HG03432 (cell line): ENCODE data around the gene TDRD12.

Source experiments
- ATAC-seq: cut with Tn5 transposase; IDR thresholded peaks from one replicate; pipeline ENCODE4 v1.9.1; 2021; ENCODE audit warnings: mild to moderate bottlenecking, moderate library complexity; ENCODE audit not compliant: unreplicated experiment

TDRD12 gene

GRCh38 chr19:32719611-32720059 lies at the start of gene TDRD12:
TDRD12 (plus strand) TSS chr19:32719767; CDS start chr19:32720073, 306 bp downstream.
- no peak for ATAC-seq

- no peak for ATAC-seq
These were observed 47.5 kb upstream of the TDRD12 start for GRCh38 chr19:32671883-32672593.

- ATAC-seq, result no peak
These were observed 46.7 kb upstream of the TDRD12 start for GRCh38 chr19:32672841-32673240.

- no peak for ATAC-seq
These were observed 46.0 kb upstream of the TDRD12 start for GRCh38 chr19:32673573-32673972.

- ATAC-seq, result peak; percentile 15
These were observed 45.2 kb upstream of the TDRD12 start for GRCh38 chr19:32674153-32674930.

- ATAC-seq, result peak; percentile 96
These were observed 44.4 kb upstream of the TDRD12 start, which contains the start of gene ANKRD27 for GRCh38 chr19:32674931-32675719. ANKRD27 (minus strand) TSS chr19:32675180; CDS start chr19:32659015, 16,165 bp downstream.

- peak; percentile 28 for ATAC-seq
These were observed 43.8 kb upstream of the TDRD12 start, which contains the start of gene RGS9BP for GRCh38 chr19:32675720-32676185. RGS9BP (plus strand) TSS chr19:32675848; CDS start chr19:32676264, 416 bp downstream.

GRCh38 chr19:32676186-32676894 lies 43.2 kb upstream of the TDRD12 start:
- ATAC-seq, result no peak

GRCh38 chr19:32676895-32677359 lies 42.6 kb upstream of the TDRD12 start:
- ATAC-seq, result no peak

- ATAC-seq, result no peak
These were observed 41.9 kb upstream of the TDRD12 start for GRCh38 chr19:32677657-32678056.

- no peak for ATAC-seq
These were observed 38.6 kb upstream of the TDRD12 start for GRCh38 chr19:32680986-32681385.

GRCh38 chr19:32682317-32682716 lies 37.2 kb upstream of the TDRD12 start:
- no peak for ATAC-seq

- ATAC-seq, result no peak
These were observed 32.6 kb upstream of the TDRD12 start for GRCh38 chr19:32686847-32687475.

GRCh38 chr19:32687681-32688080 lies 31.9 kb upstream of the TDRD12 start:
- ATAC-seq, result no peak

GRCh38 chr19:32688311-32688710 lies 31.3 kb upstream of the TDRD12 start:
- no peak for ATAC-seq

GRCh38 chr19:32691291-32691951 lies 28.1 kb upstream of the TDRD12 start, which contains the start of gene NUDT19:
NUDT19 (plus strand) TSS chr19:32691821; CDS start chr19:32691961, 140 bp downstream.
- ATAC-seq, result peak; percentile 91

- peak; percentile 73 for ATAC-seq
These were observed 27.4 kb upstream of the TDRD12 start for GRCh38 chr19:32691952-32692726.

GRCh38 chr19:32692727-32693061 lies 26.9 kb upstream of the TDRD12 start:
- ATAC-seq, result no peak
